Fibroblast of skin of right biceps (primary cell): ENCODE results near the gene NBPF1.
"Not testable (repeated sequence)": the region's sequence is repeated elsewhere in the genome, so short reads cannot be mapped to it uniquely, and the experiment has no call there.

Experiments used
- DNase-seq: peaks from one replicate; pipeline ENCODE4 v3.0.0-alpha.2; 2013

The NBPF1 gene

GRCh38 chr1:16613185-16614147 lies at the start of gene NBPF1:
TSS of gene NBPF1 (minus strand) at chr1:16613564.
- DNase-seq: peak; percentile 96

- DNase-seq: not testable (repeated sequence)
Observed at GRCh38 chr1:16658234-16658633, 44.9 kb upstream of the NBPF1 start.

GRCh38 chr1:16656981-16657683 lies 43.8 kb upstream of the NBPF1 start:
- DNase-seq: not testable (repeated sequence)

GRCh38 chr1:16656574-16656973 lies 43.2 kb upstream of the NBPF1 start:
- DNase-seq: not testable (repeated sequence)

GRCh38 chr1:16651560-16651959 lies 38.2 kb upstream of the NBPF1 start:
- DNase-seq: not testable (repeated sequence)

GRCh38 chr1:16649960-16650359 lies 36.6 kb upstream of the NBPF1 start:
- DNase-seq: not testable (repeated sequence)

- not testable (repeated sequence) for DNase-seq
Observed at GRCh38 chr1:16649390-16649789, 36.0 kb upstream of the NBPF1 start.

GRCh38 chr1:16648756-16649155 lies 35.4 kb upstream of the NBPF1 start:
- not testable (repeated sequence) for DNase-seq

- DNase-seq: not testable (repeated sequence)
Observed at GRCh38 chr1:16648250-16648649, 34.9 kb upstream of the NBPF1 start.

- not testable (repeated sequence) for DNase-seq
Observed at GRCh38 chr1:16647179-16648176, 34.1 kb upstream of the NBPF1 start.

GRCh38 chr1:16646716-16647115 lies 33.4 kb upstream of the NBPF1 start:
- not testable (repeated sequence) for DNase-seq

GRCh38 chr1:16646061-16646664 lies 32.8 kb upstream of the NBPF1 start:
- not testable (repeated sequence) for DNase-seq

- not testable (repeated sequence) for DNase-seq
Observed at GRCh38 chr1:16645271-16646060, 32.1 kb upstream of the NBPF1 start.

- DNase-seq: peak; percentile 96
Observed at GRCh38 chr1:16644482-16645270, 31.3 kb upstream of the NBPF1 start.

- DNase-seq: no peak
Observed at GRCh38 chr1:16644193-16644481, 30.8 kb upstream of the NBPF1 start.

- DNase-seq: not testable (repeated sequence)
Observed at GRCh38 chr1:16643476-16644192, 30.3 kb upstream of the NBPF1 start.

GRCh38 chr1:16643001-16643411 lies 29.6 kb upstream of the NBPF1 start:
- not testable (repeated sequence) for DNase-seq

- DNase-seq: not testable (repeated sequence)
Observed at GRCh38 chr1:16642025-16642966, 28.9 kb upstream of the NBPF1 start.
